WTC11 (cell line): Measurements from ENCODE around the gene ZNF606. TPM values are rescaled to one million over a fixed set of nuclear protein-coding genes. Genes with fewer than 3 reads are reported as not detected.

Experiments used
- ATAC-seq: fragments of 200-7000 bp; cut with Tn5 transposase; 2 replicates; pipeline ENCODE4 v1.10.0; 2021; ENCODE audit warnings: mild to moderate bottlenecking, moderate library complexity
- CTCF ChIA-PET: fragments of 300-600 bp; sonication (Branson Sonifier 250); formaldehyde crosslinking; loops from one replicate; lab custom pipeline; 2021; ENCODE audit warnings: antibody characterized with exemption; lab: Charles Lee
- POLR2A ChIA-PET: fragments of 350-600 bp; sonication (Branson Sonifier 250); formaldehyde crosslinking; loops from one replicate; lab custom pipeline; 2021; ENCODE audit warnings: antibody characterized with exemption; lab: Charles Lee
- DNase-seq: peaks from one replicate; pipeline ENCODE4 v3.0.0; 2021; ENCODE audit warnings: low spot score
- H3K27ac Mint-ChIP-seq: 2 replicates; pipeline ENCODE4 v1.8.0; 2021; ENCODE audit warnings: mixed read lengths
- H3K27me3 Mint-ChIP-seq: 2 replicates; pipeline ENCODE4 v1.8.0; 2021; ENCODE audit warnings: low read depth, mild to moderate bottlenecking, moderate library complexity, mixed read lengths
- H3K36me3 Mint-ChIP-seq: 2 replicates; pipeline ENCODE4 v1.8.0; 2021; ENCODE audit warnings: mixed read lengths
- H3K4me1 Mint-ChIP-seq: 2 replicates; pipeline ENCODE4 v1.8.0; 2022; ENCODE audit warnings: mixed read lengths
- H3K4me3 Mint-ChIP-seq: 2 replicates; pipeline ENCODE4 v1.8.0; 2021; ENCODE audit warnings: mild to moderate bottlenecking, moderate library complexity, mixed read lengths
- H3K9me3 Mint-ChIP-seq: 2 replicates; pipeline ENCODE4 v1.8.0; 2021; ENCODE audit warnings: mixed read lengths
- CREM ChIP-seq: sonication (generic); formaldehyde crosslinking; IDR thresholded peaks from 2 replicates; pipeline ENCODE4 v1.8.1; 2022; ENCODE audit warnings: mild to moderate bottlenecking, missing genetic modification reagents, moderate library complexity
- E2F5 ChIP-seq: sonication (generic); formaldehyde crosslinking; IDR thresholded peaks from 2 replicates; pipeline ENCODE4 v1.8.1; 2022; ENCODE audit warnings: mild to moderate bottlenecking, moderate library complexity, missing genetic modification reagents
- ETV6 ChIP-seq: sonication (generic); formaldehyde crosslinking; IDR thresholded peaks from 2 replicates; pipeline ENCODE4 v1.8.1; 2022; ENCODE audit warnings: mild to moderate bottlenecking, missing genetic modification reagents
- FOXK1 ChIP-seq: sonication (generic); formaldehyde crosslinking; IDR thresholded peaks from 2 replicates; pipeline ENCODE4 v1.8.0; 2022; ENCODE audit warnings: mild to moderate bottlenecking, moderate library complexity, missing genetic modification reagents
- FOXP1 ChIP-seq: sonication (generic); formaldehyde crosslinking; IDR thresholded peaks from 2 replicates; pipeline ENCODE4 v1.8.0; 2022; ENCODE audit warnings: missing genetic modification reagents, mild to moderate bottlenecking, moderate library complexity, borderline replicate concordance
- GABPB1 ChIP-seq: sonication (generic); formaldehyde crosslinking; IDR thresholded peaks from 2 replicates; pipeline ENCODE4 v1.8.1; 2023; ENCODE audit warnings: mild to moderate bottlenecking, missing genetic modification reagents
- GTF2I ChIP-seq: fragments of 250-450 bp; sonication (Bioruptor Pico); conservative IDR thresholded peaks from 2 replicates; pipeline ENCODE4 v1.4.0; 2021; ENCODE audit warnings: mild to moderate bottlenecking
- HMGXB4 ChIP-seq: sonication (generic); formaldehyde crosslinking; IDR thresholded peaks from 2 replicates; pipeline ENCODE4 v1.8.1; 2023; ENCODE audit warnings: mild to moderate bottlenecking, moderate library complexity, missing genetic modification reagents
- KAT7 ChIP-seq: sonication (generic); formaldehyde crosslinking; IDR thresholded peaks from 2 replicates; pipeline ENCODE4 v1.8.1; 2023; ENCODE audit warnings: missing genetic modification reagents, mild to moderate bottlenecking, borderline replicate concordance
- MXD4 ChIP-seq: fragments of 250-450 bp; sonication (Bioruptor Pico); IDR thresholded peaks from 2 replicates; pipeline ENCODE4 v1.8.0; 2021; ENCODE audit warnings: mild to moderate bottlenecking, moderate library complexity, borderline replicate concordance
- NFATC4 ChIP-seq: fragments of 250-450 bp; sonication (Bioruptor Pico); IDR thresholded peaks from 2 replicates; pipeline ENCODE4 v1.9.0; 2021; ENCODE audit warnings: mild to moderate bottlenecking
- NFYB ChIP-seq: sonication (generic); formaldehyde crosslinking; conservative IDR thresholded peaks from 2 replicates; pipeline ENCODE4 v1.8.0; 2022; ENCODE audit warnings: low read depth, missing genetic modification reagents
- NR2C2 ChIP-seq: sonication (generic); formaldehyde crosslinking; IDR thresholded peaks from 2 replicates; pipeline ENCODE4 v1.8.0; 2022; ENCODE audit warnings: mild to moderate bottlenecking, missing genetic modification reagents
- PRRX2 ChIP-seq: fragments of 250-450 bp; sonication (Bioruptor Pico); IDR thresholded peaks from 2 replicates; pipeline ENCODE4 v1.8.0; 2021; ENCODE audit warnings: mild to moderate bottlenecking
- RORB ChIP-seq: fragments of 250-450 bp; sonication (Bioruptor Pico); IDR thresholded peaks from 2 replicates; pipeline ENCODE4 v1.9.0; 2021; ENCODE audit warnings: mild to moderate bottlenecking
- SOX15 ChIP-seq: fragments of 250-450 bp; sonication (Bioruptor Pico); IDR thresholded peaks from 2 replicates; pipeline ENCODE4 v1.9.0; 2021; ENCODE audit warnings: mild to moderate bottlenecking
- SP1 ChIP-seq: sonication (generic); formaldehyde crosslinking; conservative IDR thresholded peaks from 2 replicates; pipeline ENCODE4 v1.8.1; 2022; ENCODE audit warnings: missing genetic modification reagents
- TCF7 ChIP-seq: sonication (generic); formaldehyde crosslinking; IDR thresholded peaks from 2 replicates; pipeline ENCODE4 v1.8.0; 2022; ENCODE audit warnings: mild to moderate bottlenecking, low read depth, missing genetic modification reagents, moderate library complexity
- USF1 ChIP-seq: sonication (generic); formaldehyde crosslinking; IDR thresholded peaks from 2 replicates; pipeline ENCODE4 v1.8.0; 2022; ENCODE audit warnings: mild to moderate bottlenecking, missing genetic modification reagents
- ZBTB21 ChIP-seq: sonication (generic); formaldehyde crosslinking; IDR thresholded peaks from 2 replicates; pipeline ENCODE4 v1.8.1; 2023; ENCODE audit warnings: mild to moderate bottlenecking, missing genetic modification reagents, borderline replicate concordance
- ZNF423 ChIP-seq: fragments of 250-450 bp; sonication (Bioruptor Pico); IDR thresholded peaks from 2 replicates; pipeline ENCODE4 v2.1.2; 2022; ENCODE audit warnings: mild to moderate bottlenecking, moderate library complexity
- ZNF532 ChIP-seq: fragments of 250-450 bp; sonication (Bioruptor Pico); IDR thresholded peaks from 2 replicates; pipeline ENCODE4 v1.9.0; 2021; ENCODE audit warnings: mild to moderate bottlenecking, borderline replicate concordance
- total RNA-seq: library from RNA; stranded (reverse); gene quantifications from 3 replicates; pipeline ENCODE4 v1.2.3, GENCODE V29; 2021
- TF ChIP-seq, protein P1 (sequence below): sonication (generic); formaldehyde crosslinking; IDR thresholded peaks from 2 replicates; pipeline ENCODE4 v1.8.1; 2022; ENCODE audit warnings: mild to moderate bottlenecking, missing genetic modification reagents, moderate library complexity, borderline replicate concordance
- TF ChIP-seq, protein P2 (sequence below): sonication (generic); formaldehyde crosslinking; IDR thresholded peaks from 2 replicates; pipeline ENCODE4 v1.8.0; 2023; ENCODE audit warnings: missing genetic modification reagents, mild to moderate bottlenecking, borderline replicate concordance
- TF ChIP-seq, protein P3 (sequence below): sonication (generic); formaldehyde crosslinking; IDR thresholded peaks from 2 replicates; pipeline ENCODE4 v1.8.0; 2022; ENCODE audit warnings: mild to moderate bottlenecking, missing genetic modification reagents

Gene ZNF606
- total RNA-seq, 1 experiment from 2014 or later, result 26.1 TPM

DNA sequence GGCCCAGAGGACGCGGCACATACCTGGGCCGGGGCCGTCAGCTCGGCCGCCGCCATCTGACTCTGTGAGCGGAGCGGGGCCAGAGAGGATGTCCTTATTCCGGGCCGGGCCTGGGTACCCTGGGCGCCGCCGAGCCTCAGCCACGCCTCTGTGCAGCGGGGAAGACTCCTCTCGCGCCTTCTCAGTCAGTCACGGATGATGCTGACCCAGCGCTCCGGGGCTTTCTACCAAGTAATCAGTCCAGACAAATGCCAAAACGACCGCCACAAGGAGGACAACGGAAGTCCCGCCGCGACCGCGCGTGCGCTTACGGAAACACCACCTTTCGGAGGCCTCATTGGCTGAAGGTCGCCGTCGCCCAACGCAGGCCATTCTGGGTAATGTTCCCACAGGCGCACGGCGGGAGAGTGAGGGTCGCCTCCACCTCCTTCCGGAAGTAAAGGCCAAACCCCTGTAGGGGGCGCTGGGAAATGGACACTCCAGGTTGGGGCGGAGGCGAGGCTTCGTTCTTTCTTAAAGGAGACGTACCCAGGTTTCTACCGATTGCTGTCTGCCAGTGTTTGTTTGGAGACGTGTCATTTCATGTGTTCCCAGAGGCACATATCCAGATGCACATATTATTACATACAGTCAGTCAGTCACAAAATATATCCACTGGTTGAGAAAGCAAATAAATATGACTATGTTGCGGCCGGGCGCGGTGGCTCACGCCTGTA is 55.0 kb downstream of the ZNF606 start, which contains the start of gene ZNF256:
Gene ZNF256, minus strand, starts transcription at position 288 of the 716 bp plus-strand sequence. Its CDS starts 232 bp downstream, at position 56.
- peak within 1 kb of the TSS; percentile 92 for H3K4me3 Mint-ChIP-seq
- peak; percentile 98 for ATAC-seq
- H3K4me1 Mint-ChIP-seq, result peaks cover 13% of the 10 kb centered on the region
- H3K36me3 Mint-ChIP-seq, result peaks cover 11% of the 10 kb centered on the region
- H3K9me3 Mint-ChIP-seq, result peaks cover 9% of the 10 kb centered on the region
- peaks cover 20% of the 10 kb centered on the region for H3K27me3 Mint-ChIP-seq
- ChIA-PET POLR2A (no interaction called here), CTCF (interaction anchor here (0.7 to 2.3 kb wide), 3 partner anchors 12 to 461 kb away, joined by 3 to 10 read pairs (median 3); partner anchors contain the start of genes ZNF584 and ZNF606)
- DNase-seq, result peak; percentile 99
- peak within 1 kb of the TSS; percentile 87 for H3K27ac Mint-ChIP-seq
- TF ChIP-seq SP1 (CRISPR knock-in tag), result peak; percentile 88
- TF ChIP-seq GTF2I, result no peak
- TF ChIP-seq, protein P1, sequence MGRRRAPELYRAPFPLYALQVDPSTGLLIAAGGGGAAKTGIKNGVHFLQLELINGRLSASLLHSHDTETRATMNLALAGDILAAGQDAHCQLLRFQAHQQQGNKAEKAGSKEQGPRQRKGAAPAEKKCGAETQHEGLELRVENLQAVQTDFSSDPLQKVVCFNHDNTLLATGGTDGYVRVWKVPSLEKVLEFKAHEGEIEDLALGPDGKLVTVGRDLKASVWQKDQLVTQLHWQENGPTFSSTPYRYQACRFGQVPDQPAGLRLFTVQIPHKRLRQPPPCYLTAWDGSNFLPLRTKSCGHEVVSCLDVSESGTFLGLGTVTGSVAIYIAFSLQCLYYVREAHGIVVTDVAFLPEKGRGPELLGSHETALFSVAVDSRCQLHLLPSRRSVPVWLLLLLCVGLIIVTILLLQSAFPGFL (CRISPR knock-in tag), result no peak
- peak; percentile 74 for TF ChIP-seq ETV6 (CRISPR knock-in tag)
- no peak for TF ChIP-seq USF1 (CRISPR knock-in tag)
- no peak for TF ChIP-seq KAT7 (CRISPR knock-in tag)
- peak; percentile 95 for TF ChIP-seq FOXK1 (CRISPR knock-in tag)
- peak; percentile 40; the same call in 1 of the 2 replicates for TF ChIP-seq HMGXB4 (CRISPR knock-in tag)
- no peak for TF ChIP-seq TCF7 (CRISPR knock-in tag)
- no peak for TF ChIP-seq ZNF532
- peak; percentile 70; the same call in 1 of the 2 replicates for TF ChIP-seq GABPB1 (CRISPR knock-in tag)
- TF ChIP-seq RORB (CRISPR knock-in tag), result no peak
- peak; percentile 93 for TF ChIP-seq E2F5 (CRISPR knock-in tag)
- peak; percentile 3; the same call in 1 of the 2 replicates for TF ChIP-seq ZBTB21
- TF ChIP-seq ZNF423, result no peak
- no peak for TF ChIP-seq MXD4 (CRISPR knock-in tag)
- TF ChIP-seq CREM, result peak; percentile 72; the same call in 1 of the 2 replicates
- TF ChIP-seq PRRX2 (CRISPR knock-in tag), result no peak
- peak; percentile 66 for TF ChIP-seq NFYB (CRISPR knock-in tag)
- no peak for TF ChIP-seq SOX15 (CRISPR knock-in tag)
- TF ChIP-seq NR2C2 (CRISPR knock-in tag), result no peak
- TF ChIP-seq, protein P2, sequence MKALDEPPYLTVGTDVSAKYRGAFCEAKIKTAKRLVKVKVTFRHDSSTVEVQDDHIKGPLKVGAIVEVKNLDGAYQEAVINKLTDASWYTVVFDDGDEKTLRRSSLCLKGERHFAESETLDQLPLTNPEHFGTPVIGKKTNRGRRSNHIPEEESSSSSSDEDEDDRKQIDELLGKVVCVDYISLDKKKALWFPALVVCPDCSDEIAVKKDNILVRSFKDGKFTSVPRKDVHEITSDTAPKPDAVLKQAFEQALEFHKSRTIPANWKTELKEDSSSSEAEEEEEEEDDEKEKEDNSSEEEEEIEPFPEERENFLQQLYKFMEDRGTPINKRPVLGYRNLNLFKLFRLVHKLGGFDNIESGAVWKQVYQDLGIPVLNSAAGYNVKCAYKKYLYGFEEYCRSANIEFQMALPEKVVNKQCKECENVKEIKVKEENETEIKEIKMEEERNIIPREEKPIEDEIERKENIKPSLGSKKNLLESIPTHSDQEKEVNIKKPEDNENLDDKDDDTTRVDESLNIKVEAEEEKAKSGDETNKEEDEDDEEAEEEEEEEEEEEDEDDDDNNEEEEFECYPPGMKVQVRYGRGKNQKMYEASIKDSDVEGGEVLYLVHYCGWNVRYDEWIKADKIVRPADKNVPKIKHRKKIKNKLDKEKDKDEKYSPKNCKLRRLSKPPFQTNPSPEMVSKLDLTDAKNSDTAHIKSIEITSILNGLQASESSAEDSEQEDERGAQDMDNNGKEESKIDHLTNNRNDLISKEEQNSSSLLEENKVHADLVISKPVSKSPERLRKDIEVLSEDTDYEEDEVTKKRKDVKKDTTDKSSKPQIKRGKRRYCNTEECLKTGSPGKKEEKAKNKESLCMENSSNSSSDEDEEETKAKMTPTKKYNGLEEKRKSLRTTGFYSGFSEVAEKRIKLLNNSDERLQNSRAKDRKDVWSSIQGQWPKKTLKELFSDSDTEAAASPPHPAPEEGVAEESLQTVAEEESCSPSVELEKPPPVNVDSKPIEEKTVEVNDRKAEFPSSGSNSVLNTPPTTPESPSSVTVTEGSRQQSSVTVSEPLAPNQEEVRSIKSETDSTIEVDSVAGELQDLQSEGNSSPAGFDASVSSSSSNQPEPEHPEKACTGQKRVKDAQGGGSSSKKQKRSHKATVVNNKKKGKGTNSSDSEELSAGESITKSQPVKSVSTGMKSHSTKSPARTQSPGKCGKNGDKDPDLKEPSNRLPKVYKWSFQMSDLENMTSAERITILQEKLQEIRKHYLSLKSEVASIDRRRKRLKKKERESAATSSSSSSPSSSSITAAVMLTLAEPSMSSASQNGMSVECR (CRISPR knock-in tag), result peak; percentile 79; the same call in 1 of the 2 replicates
- no peak for TF ChIP-seq NFATC4 (CRISPR knock-in tag)
- TF ChIP-seq, protein P3, sequence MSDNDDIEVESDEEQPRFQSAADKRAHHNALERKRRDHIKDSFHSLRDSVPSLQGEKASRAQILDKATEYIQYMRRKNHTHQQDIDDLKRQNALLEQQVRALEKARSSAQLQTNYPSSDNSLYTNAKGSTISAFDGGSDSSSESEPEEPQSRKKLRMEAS (CRISPR knock-in tag), result peak; percentile 77; the same call in 1 of the 2 replicates
- no peak for TF ChIP-seq FOXP1 (CRISPR knock-in tag)
